NB4 (cell line): ENCODE results near the gene ACSL3.

Source experiments
- POLR2A ChIP-seq: IDR thresholded peaks from 2 replicates; pipeline ENCODE4 v1.6.1; 2011; ENCODE audit warnings: mild to moderate bottlenecking; ENCODE audit not compliant: insufficient read length; ENCODE audit errors: extremely low read depth
- TF ChIP-seq, protein P1 (sequence below): IDR thresholded peaks from one replicate; pipeline ENCODE4 v1.5.1; 2012; ENCODE audit warnings: low read depth, low read length

DNA sequence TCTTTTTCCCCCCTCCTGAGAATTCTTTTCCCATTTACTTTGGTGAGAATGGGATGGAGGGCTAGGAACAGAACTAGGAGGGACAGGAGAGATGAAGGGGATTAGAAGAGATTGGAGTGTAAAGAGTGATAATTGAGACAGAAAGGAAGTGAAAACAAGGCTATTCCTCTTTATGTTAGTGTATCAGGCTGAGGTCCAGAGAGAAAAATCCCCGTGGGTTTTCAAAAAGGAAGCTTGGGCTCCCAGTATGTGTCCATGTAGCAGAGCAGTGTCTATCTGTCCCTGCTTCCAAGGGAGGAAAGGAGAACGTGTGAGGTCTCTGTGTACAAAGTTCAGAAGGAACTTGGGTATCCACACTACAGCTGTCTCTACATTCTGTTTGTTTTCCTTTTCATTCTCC lies 131.3 kb downstream of the ACSL3 start:
- TF ChIP-seq, protein P1, sequence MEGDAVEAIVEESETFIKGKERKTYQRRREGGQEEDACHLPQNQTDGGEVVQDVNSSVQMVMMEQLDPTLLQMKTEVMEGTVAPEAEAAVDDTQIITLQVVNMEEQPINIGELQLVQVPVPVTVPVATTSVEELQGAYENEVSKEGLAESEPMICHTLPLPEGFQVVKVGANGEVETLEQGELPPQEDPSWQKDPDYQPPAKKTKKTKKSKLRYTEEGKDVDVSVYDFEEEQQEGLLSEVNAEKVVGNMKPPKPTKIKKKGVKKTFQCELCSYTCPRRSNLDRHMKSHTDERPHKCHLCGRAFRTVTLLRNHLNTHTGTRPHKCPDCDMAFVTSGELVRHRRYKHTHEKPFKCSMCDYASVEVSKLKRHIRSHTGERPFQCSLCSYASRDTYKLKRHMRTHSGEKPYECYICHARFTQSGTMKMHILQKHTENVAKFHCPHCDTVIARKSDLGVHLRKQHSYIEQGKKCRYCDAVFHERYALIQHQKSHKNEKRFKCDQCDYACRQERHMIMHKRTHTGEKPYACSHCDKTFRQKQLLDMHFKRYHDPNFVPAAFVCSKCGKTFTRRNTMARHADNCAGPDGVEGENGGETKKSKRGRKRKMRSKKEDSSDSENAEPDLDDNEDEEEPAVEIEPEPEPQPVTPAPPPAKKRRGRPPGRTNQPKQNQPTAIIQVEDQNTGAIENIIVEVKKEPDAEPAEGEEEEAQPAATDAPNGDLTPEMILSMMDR, result no peak
- no peak for TF ChIP-seq POLR2A
